Measurements from ENCODE around the gene PRSS35. TPM values are rescaled to one million over a fixed set of nuclear protein-coding genes. Genes with fewer than 3 reads are reported as not detected.
"Not testable (repeated sequence)": the region's sequence is repeated elsewhere in the genome, so short reads cannot be mapped to it uniquely, and the experiment has no call there.

Gene PRSS35
- total RNA-seq, 1 donor from 2014 or later, result 24.5 TPM

GRCh38 chr6:83558975-83559374 lies 46.6 kb downstream of the PRSS35 start:
- Mint-ChIP-seq H3K4me3 (ENCODE audit: unreplicated experiment) (no peak overlapping the region), H3K27ac (ENCODE audit: unreplicated experiment) (no peak overlapping the region), H3K36me3 (ENCODE audit: unreplicated experiment) (no peaks in the 10 kb centered on the region), H3K4me1 (ENCODE audit: unreplicated experiment) (peaks cover 2% of the 10 kb centered on the region), H3K27me3 (ENCODE audit: unreplicated experiment) (peaks cover 26% of the 10 kb centered on the region), H3K9me3 (ENCODE audit: unreplicated experiment) (peaks cover 8% of the 10 kb centered on the region)
- TF ChIP-seq CTCF (IDR thresholded peaks at IDR 0.05), result no peak
- no peak for DNase-seq (ENCODE audit: extremely low spot score, unreplicated experiment)

GRCh38 chr6:83571663-83572185 lies 59.4 kb downstream of the PRSS35 start:
- H3K4me1 Mint-ChIP-seq (ENCODE audit: unreplicated experiment); H3K4me3 Mint-ChIP-seq (ENCODE audit: unreplicated experiment); DNase-seq (ENCODE audit: extremely low spot score, unreplicated experiment); H3K9me3 Mint-ChIP-seq (ENCODE audit: unreplicated experiment); H3K27me3 Mint-ChIP-seq (ENCODE audit: unreplicated experiment); H3K36me3 Mint-ChIP-seq (ENCODE audit: unreplicated experiment); H3K27ac Mint-ChIP-seq (ENCODE audit: unreplicated experiment): not testable (repeated sequence)

GRCh38 chr6:83574783-83575182 lies 62.4 kb downstream of the PRSS35 start:
- Mint-ChIP-seq H3K9me3 (ENCODE audit: unreplicated experiment) (no peaks in the 10 kb centered on the region), H3K27ac (ENCODE audit: unreplicated experiment) (no peak overlapping the region), H3K4me3 (ENCODE audit: unreplicated experiment) (no peak overlapping the region), H3K27me3 (ENCODE audit: unreplicated experiment) (peaks cover 7% of the 10 kb centered on the region), H3K36me3 (ENCODE audit: unreplicated experiment) (no peaks in the 10 kb centered on the region), H3K4me1 (ENCODE audit: unreplicated experiment) (no peaks in the 10 kb centered on the region)
- no peak for TF ChIP-seq CTCF (IDR thresholded peaks at IDR 0.05)
- no peak for DNase-seq (ENCODE audit: extremely low spot score, unreplicated experiment)

Other genes starting within 250 kb of the PRSS35 start
- 26.3 and 28.0 TPM in 2 replicates for gene ME1, start 81.5 kb upstream of the PRSS35 start, total RNA-seq
- 0.11 TPM in 1 of 2 replicates, not detected in the other for gene SNAP91, start 196.6 kb downstream of the PRSS35 start, total RNA-seq

Measured in osteocyte (in vitro differentiated cells).